Neural cell (in vitro differentiated cells): ENCODE data around the gene BEND7. TPM values are rescaled to one million over a fixed set of nuclear protein-coding genes. Genes with fewer than 3 reads are reported as not detected.

Source experiments
- H2AFZ ChIP-seq: fragments of 200-600, 300-800 bp; sonication (generic), shearing (Covaris generic); 2 replicates; pipeline ENCODE4 v1.6.0; 2014; ENCODE audit warnings: low read depth, mild to moderate bottlenecking, antibody characterized with exemption, low read length, moderate library complexity
- H3F3A ChIP-seq: fragments of 200-600 bp; shearing (Covaris generic); 2 replicates; pipeline ENCODE4 v1.6.1; 2016; ENCODE audit warnings: mild to moderate bottlenecking, moderate library complexity, mixed read lengths, antibody characterized with exemption, low read length; ENCODE audit not compliant: insufficient read depth, poor library complexity, severe bottlenecking
- H3K27ac ChIP-seq: fragments of 200-600, 300-800 bp; sonication (generic), shearing (Covaris generic); 2 replicates; pipeline ENCODE4 v1.5.1; 2014; ENCODE audit warnings: mild to moderate bottlenecking, low read length, moderate library complexity
- H3K27me3 ChIP-seq: fragments of 300-800, 200-600 bp; sonication (generic), shearing (Covaris generic); 2 replicates; pipeline ENCODE4 v1.6.0; 2014; ENCODE audit warnings: mild to moderate bottlenecking, low read depth, low read length, moderate library complexity; ENCODE audit not compliant: insufficient read depth
- H3K36me3 ChIP-seq: fragments of 300-800, 200-600 bp; sonication (generic), shearing (Covaris generic); 2 replicates; pipeline ENCODE4 v1.5.1; 2014; ENCODE audit warnings: mild to moderate bottlenecking, antibody characterized with exemption, low read length, moderate library complexity; ENCODE audit not compliant: insufficient read depth
- H3K4me2 ChIP-seq: fragments of 300-800, 200-600 bp; sonication (generic), shearing (Covaris generic); 2 replicates; pipeline ENCODE4 v1.6.0; 2014; ENCODE audit warnings: mild to moderate bottlenecking, low read length
- H3K4me3 ChIP-seq: fragments of 300-800, 200-600 bp; sonication (generic), shearing (Covaris generic); 2 replicates; pipeline ENCODE4 v1.5.1; 2014; ENCODE audit warnings: mild to moderate bottlenecking, low read length, moderate library complexity
- H3K79me2 ChIP-seq: fragments of 200-600 bp; shearing (Covaris generic); replicated peaks from 2 replicates; pipeline ENCODE4 v1.6.0; 2014; ENCODE audit warnings: mild to moderate bottlenecking, low read length, moderate library complexity; ENCODE audit not compliant: insufficient read depth
- H3K9ac ChIP-seq: fragments of 300-800, 200-600 bp; sonication (generic), shearing (Covaris generic); 2 replicates; pipeline ENCODE4 v1.6.1; 2016; ENCODE audit warnings: mild to moderate bottlenecking, low read length, mixed read lengths
- H3K9me2 ChIP-seq: fragments of 200-600 bp; shearing (Covaris generic); 2 replicates; pipeline ENCODE4 v1.6.1; 2016; ENCODE audit warnings: mild to moderate bottlenecking, low read length, mixed read lengths; ENCODE audit not compliant: insufficient read depth
- H3K9me3 ChIP-seq: fragments of 200-600, 300-800 bp; sonication (generic), shearing (Covaris generic); 2 replicates; pipeline ENCODE4 v1.6.1; 2016; ENCODE audit warnings: mild to moderate bottlenecking, mixed run types, low read length, moderate library complexity, mixed read lengths
- H4K20me1 ChIP-seq: fragments of 200-600 bp; shearing (Covaris generic); 2 replicates; pipeline ENCODE4 v1.6.1; 2016; ENCODE audit warnings: mild to moderate bottlenecking, mixed run types; ENCODE audit not compliant: insufficient read depth
- EP300 ChIP-seq: fragments of 450-650 bp; conservative IDR thresholded peaks from 2 replicates; pipeline ENCODE4 v1.6.1; 2014; ENCODE audit warnings: antibody characterized with exemption, mild to moderate bottlenecking, moderate library complexity; ENCODE audit not compliant: poor library complexity, severe bottlenecking
- EZH2 ChIP-seq: fragments of 200-600, 300-800 bp; shearing (Covaris generic), sonication (generic); IDR thresholded peaks from 2 replicates; pipeline ENCODE4 v1.6.1; 2014; ENCODE audit warnings: antibody characterized with exemption, low read length, borderline replicate concordance, mild to moderate bottlenecking; ENCODE audit not compliant: insufficient read depth, poor library complexity, severe bottlenecking
- MXI1 ChIP-seq: fragments of 450-650 bp; conservative IDR thresholded peaks from 2 replicates; pipeline ENCODE4 v1.6.1; 2014; ENCODE audit warnings: antibody characterized with exemption, mild to moderate bottlenecking; ENCODE audit not compliant: poor library complexity, severe bottlenecking
- POLR2AphosphoS5 ChIP-seq: IDR thresholded peaks from 2 replicates; pipeline ENCODE4 v1.6.1; 2012
- RAD21 ChIP-seq: fragments of 450-650 bp; conservative IDR thresholded peaks from 2 replicates; pipeline ENCODE4 v1.6.1; 2014; ENCODE audit warnings: antibody characterized with exemption, mild to moderate bottlenecking, moderate library complexity
- REST ChIP-seq: IDR thresholded peaks from 2 replicates; pipeline ENCODE4 v1.6.1; 2012; ENCODE audit warnings: borderline replicate concordance
- SMC3 ChIP-seq: fragments of 450-650 bp; conservative IDR thresholded peaks from 2 replicates; pipeline ENCODE4 v1.6.1; 2014; ENCODE audit warnings: antibody characterized with exemption, mild to moderate bottlenecking, moderate library complexity; ENCODE audit not compliant: poor library complexity
- TAF1 ChIP-seq: IDR thresholded peaks from 2 replicates; pipeline ENCODE4 v1.6.1; 2012; ENCODE audit warnings: low read depth
- polyA plus RNA-seq: library from polyadenylated mRNA; depleted of rRNA; stranded (reverse); fragments of >200 nt; gene quantifications from 2 replicates; pipeline ENCODE4 v1.2.3, GENCODE V29; 2014
- TF ChIP-seq, protein P1 (sequence below): fragments of 450-650 bp; IDR thresholded peaks from 2 replicates; pipeline ENCODE4 v1.5.1; 2014; ENCODE audit warnings: antibody characterized with exemption, mild to moderate bottlenecking, moderate library complexity; ENCODE audit not compliant: poor library complexity, severe bottlenecking

Gene BEND7
- polyA plus RNA-seq, 1 donor from 2014 or later, result 5.1 TPM

- TF ChIP-seq EZH2, result no peak
- no peak for TF ChIP-seq RAD21
- no peak for TF ChIP-seq EP300
- TF ChIP-seq SMC3, result no peak
- TF ChIP-seq, protein P1, sequence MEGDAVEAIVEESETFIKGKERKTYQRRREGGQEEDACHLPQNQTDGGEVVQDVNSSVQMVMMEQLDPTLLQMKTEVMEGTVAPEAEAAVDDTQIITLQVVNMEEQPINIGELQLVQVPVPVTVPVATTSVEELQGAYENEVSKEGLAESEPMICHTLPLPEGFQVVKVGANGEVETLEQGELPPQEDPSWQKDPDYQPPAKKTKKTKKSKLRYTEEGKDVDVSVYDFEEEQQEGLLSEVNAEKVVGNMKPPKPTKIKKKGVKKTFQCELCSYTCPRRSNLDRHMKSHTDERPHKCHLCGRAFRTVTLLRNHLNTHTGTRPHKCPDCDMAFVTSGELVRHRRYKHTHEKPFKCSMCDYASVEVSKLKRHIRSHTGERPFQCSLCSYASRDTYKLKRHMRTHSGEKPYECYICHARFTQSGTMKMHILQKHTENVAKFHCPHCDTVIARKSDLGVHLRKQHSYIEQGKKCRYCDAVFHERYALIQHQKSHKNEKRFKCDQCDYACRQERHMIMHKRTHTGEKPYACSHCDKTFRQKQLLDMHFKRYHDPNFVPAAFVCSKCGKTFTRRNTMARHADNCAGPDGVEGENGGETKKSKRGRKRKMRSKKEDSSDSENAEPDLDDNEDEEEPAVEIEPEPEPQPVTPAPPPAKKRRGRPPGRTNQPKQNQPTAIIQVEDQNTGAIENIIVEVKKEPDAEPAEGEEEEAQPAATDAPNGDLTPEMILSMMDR, result no peak
- no peak for TF ChIP-seq REST
- no peak for TF ChIP-seq TAF1
- no peak for TF ChIP-seq POLR2AphosphoS5
- no peak for TF ChIP-seq MXI1
- Histone ChIP-seq H3K9ac (no peak overlapping the region), H3K79me2 (no peaks in the 10 kb centered on the region)
Measured at GRCh38 chr10:13512564-13512963, 16.2 kb downstream of the BEND7 start.

DNA sequence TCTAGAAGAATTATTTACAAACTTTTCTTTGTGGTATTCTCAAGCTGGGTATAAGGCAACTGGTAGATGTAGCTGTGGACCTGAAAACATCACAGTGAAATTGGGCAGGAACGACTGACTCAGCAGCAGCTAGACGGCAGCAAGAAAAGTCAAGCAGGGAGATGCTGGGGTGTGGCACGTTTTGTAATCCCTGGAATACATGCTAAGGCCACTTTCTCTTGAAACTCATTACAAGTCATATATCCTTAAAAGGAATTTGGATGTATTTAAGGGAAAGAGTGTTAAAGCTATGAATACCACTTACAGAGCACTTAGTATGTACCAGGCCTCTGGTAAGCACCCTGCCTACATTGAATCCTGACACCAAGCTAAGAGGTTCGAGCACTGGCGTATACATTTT is 17.4 kb downstream of the BEND7 start:
- Histone ChIP-seq H3K4me3 (no peak overlapping the region), H3K4me2 (no peak overlapping the region), H3K9me2 (no peaks in the 10 kb centered on the region), H3K36me3 (no peaks in the 10 kb centered on the region), H3F3A (no peaks in the 10 kb centered on the region), H4K20me1 (no peaks in the 10 kb centered on the region), H2AFZ (no peak overlapping the region), H3K27ac (no peak overlapping the region), H3K9ac (no peak overlapping the region), H3K27me3 (no peaks in the 10 kb centered on the region), H3K79me2 (no peaks in the 10 kb centered on the region), H3K9me3 (no peaks in the 10 kb centered on the region)
- no peak for TF ChIP-seq SMC3
- TF ChIP-seq, protein P1, result no peak
- no peak for TF ChIP-seq POLR2AphosphoS5

More at GRCh38 chr10:13512564-13512963, 16.2 kb downstream of the BEND7 start:
- H3K4me3 ChIP-seq, result no peak overlapping the region
- H3K27ac ChIP-seq, result no peak overlapping the region
- H3F3A ChIP-seq, result no peaks in the 10 kb centered on the region
- H3K27me3 ChIP-seq, result no peaks in the 10 kb centered on the region
- H4K20me1 ChIP-seq, result no peaks in the 10 kb centered on the region
- no peaks in the 10 kb centered on the region for H3K9me2 ChIP-seq
- no peak overlapping the region for H2AFZ ChIP-seq
- H3K9me3 ChIP-seq, result no peaks in the 10 kb centered on the region
- H3K4me2 ChIP-seq, result no peak overlapping the region
- no peaks in the 10 kb centered on the region for H3K36me3 ChIP-seq
